ENCODE measurements around the gene MAPK11.

Gene MAPK11

DNA sequence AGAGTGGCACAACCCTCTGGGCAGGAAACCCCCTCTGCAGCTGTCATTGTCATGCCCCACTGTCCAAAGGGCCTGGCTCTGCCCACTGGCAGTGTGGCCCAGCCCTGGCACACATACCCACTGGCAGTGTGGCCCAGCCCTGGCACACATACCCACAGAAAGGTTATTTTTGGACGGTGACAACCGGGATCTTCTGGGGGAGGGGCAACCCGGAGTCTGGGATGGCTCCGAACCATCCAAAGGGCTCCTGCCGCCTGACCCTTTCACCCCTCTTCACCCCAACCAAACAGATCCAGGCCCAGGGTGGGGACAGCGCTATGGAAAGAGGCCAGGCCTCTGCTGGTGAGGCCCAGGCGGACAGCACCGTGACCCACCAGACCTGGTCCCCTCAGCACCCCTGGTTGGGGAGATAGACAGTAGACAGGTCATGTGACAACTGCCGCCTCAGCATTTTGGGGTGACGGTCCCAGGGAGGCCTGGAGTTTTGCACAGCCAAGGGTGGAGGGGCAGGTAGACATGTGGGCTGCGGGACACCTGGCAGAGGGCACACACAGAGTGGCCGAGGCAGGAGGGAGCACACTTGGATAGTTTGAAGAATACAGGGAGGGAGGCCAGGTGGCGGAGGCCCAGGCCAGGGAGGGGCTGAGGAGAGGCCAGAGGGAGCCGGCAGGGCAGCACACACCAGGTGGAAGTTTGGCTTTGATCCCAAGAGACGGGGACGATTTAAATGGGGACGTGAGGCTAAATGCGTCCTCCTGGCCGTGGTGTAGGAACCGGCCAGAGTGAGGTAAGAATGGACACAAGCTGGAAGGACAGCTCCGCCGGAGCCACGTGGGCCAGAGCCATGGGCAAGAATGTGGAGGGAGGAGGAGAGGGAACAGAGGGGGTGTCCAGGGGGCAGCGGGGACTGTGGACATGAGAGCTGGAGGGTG is 11.6 kb downstream of the MAPK11 start:
- no peak overlapping the region for H3K4me3 ChIP-seq (ENCODE audit: extremely low read depth, insufficient read depth, low read length, poor library complexity, severe bottlenecking)
- WGBS, 2 experiments (ENCODE audit: insufficient coverage in 2 of 2): 91 to 94% methylated on average over 19 to 24 of the region's 24 CpGs
- H3K36me3 ChIP-seq (ENCODE audit: control insufficient read depth, insufficient read depth, low read length): peaks cover 29% of the 10 kb centered on the region
- no peak overlapping the region for H3K27ac ChIP-seq (ENCODE audit: low read depth, low read length, severe bottlenecking)
- H3K9me3 ChIP-seq (ENCODE audit: control insufficient read depth, low read length): no peaks in the 10 kb centered on the region
- H3K4me1 ChIP-seq (ENCODE audit: control insufficient read depth, insufficient read depth, low read length, poor library complexity, severe bottlenecking): peaks cover 5% of the 10 kb centered on the region

DNA sequence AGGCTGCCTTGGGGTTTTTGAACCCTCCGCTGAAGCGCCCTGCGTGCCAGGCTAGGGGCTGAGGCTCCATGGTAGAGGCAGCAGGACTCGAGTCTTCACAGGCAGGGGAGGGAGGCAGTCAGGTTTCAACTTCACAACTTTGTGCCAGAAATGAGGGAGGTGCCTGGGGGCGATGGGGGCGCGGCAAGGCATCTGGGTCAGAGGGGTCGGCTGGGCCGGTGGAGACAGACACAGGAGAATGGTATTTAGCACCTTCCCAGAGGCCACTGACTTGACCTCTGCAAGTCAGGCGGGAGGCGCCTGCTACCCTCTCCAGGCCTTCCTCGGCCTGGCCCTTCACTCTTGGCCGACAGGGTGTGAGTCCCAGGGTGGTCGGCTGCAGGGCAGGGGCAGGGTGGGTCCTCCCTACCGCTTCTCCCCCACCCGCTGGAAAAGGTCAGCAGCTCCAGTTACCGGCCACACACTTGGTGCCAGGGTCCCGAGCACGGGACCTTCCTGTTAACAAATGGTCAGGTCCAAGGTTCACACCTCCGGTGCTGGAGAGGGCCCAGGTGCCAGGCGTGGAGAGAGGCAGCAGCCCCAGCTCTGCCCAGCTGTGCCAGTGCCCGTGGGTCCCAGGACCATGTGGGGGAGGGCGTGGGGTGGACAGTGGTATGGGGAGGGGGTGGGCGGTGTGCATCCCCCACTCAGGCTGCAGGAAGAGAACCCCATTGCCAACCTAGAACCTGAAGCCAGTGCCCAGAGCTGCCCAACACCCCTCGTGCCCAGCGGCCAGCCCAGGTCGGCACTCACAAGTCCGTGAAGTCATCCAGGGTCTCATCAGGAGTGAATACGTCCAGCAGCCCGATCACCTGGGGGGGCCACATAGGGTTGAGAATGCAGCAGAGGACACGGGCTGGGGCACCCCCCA is 12.5 kb downstream of the MAPK11 start:
- Histone ChIP-seq H3K9me3 (ENCODE audit: control insufficient read depth, low read length) (no peaks in the 10 kb centered on the region), H3K36me3 (ENCODE audit: control insufficient read depth, insufficient read depth, low read length) (peaks cover 29% of the 10 kb centered on the region), H3K27ac (ENCODE audit: low read depth, low read length, severe bottlenecking) (no peak overlapping the region), H3K4me3 (ENCODE audit: extremely low read depth, insufficient read depth, low read length, poor library complexity, severe bottlenecking) (no peak overlapping the region), H3K4me1 (ENCODE audit: control insufficient read depth, insufficient read depth, low read length, poor library complexity, severe bottlenecking) (peaks cover 3% of the 10 kb centered on the region)
- WGBS, 2 experiments (ENCODE audit: insufficient coverage in 2 of 2): 85 to 86% methylated on average over 28 of the region's 31 CpGs

DNA sequence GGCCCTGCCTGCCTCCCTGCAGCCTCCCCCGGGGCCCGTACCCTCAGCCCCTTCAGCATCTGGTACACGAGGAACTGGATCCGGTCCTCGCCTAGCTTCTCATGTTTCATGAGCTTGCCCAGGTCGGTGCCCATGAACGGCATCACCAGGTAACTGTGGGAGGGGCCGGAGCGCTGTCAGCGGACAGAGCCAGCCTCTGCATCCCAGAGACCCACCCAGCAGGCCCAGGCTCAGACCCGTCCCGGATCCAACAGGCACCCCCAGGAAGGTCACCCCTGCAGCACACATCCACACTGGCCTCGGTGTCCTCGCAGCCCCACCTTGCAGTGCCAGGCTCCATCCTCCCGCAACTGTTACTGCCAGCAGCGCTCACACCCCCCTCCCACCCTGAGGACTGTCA is 13.1 kb downstream of the MAPK11 start:
- 92 to 94% methylated on average over 13 to 14 of the region's 16 CpGs for WGBS, 2 experiments (ENCODE audit: insufficient coverage in 2 of 2)
- H3K27ac ChIP-seq (ENCODE audit: low read depth, low read length, severe bottlenecking): no peak overlapping the region
- H3K4me1 ChIP-seq (ENCODE audit: control insufficient read depth, insufficient read depth, low read length, poor library complexity, severe bottlenecking): peaks cover 3% of the 10 kb centered on the region
- H3K36me3 ChIP-seq (ENCODE audit: control insufficient read depth, insufficient read depth, low read length): peaks cover 29% of the 10 kb centered on the region
- H3K4me3 ChIP-seq (ENCODE audit: extremely low read depth, insufficient read depth, low read length, poor library complexity, severe bottlenecking): no peak overlapping the region
- H3K9me3 ChIP-seq (ENCODE audit: control insufficient read depth, low read length): no peaks in the 10 kb centered on the region

DNA sequence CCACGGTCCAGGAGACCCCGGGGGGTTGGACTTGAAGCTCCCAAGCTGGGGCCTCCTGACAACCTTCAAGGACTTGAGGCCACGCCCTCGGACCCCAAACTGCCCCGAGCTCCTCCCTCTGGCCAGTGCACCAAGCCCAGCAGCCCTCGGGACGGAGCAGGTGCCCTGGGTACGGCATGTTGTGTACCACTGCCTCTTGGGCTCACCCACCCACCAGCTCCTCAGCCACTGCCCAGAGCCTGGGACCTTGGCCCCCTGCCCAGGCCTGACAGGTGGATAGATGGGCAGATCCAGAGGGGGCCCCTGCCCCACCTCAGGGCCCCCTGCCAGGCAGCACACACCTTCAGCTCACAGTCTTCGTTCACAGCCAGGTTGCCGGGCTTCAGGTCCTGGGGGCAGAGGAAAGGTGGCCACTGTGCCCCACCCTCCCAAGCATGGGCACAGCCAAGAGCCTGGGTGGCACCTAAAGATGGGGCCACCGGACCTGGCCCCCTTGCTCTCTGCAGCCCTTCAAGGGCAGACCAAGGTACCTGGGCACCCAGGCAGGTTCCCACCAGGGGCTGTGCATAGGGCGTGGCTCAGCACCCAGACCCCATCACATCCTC is 13.8 kb downstream of the MAPK11 start:
- H3K36me3 ChIP-seq (ENCODE audit: control insufficient read depth, insufficient read depth, low read length): peaks cover 29% of the 10 kb centered on the region
- no peak overlapping the region for H3K27ac ChIP-seq (ENCODE audit: low read depth, low read length, severe bottlenecking)
- no peak overlapping the region for H3K4me3 ChIP-seq (ENCODE audit: extremely low read depth, insufficient read depth, low read length, poor library complexity, severe bottlenecking)
- WGBS, 2 experiments (ENCODE audit: insufficient coverage in 2 of 2): 96 to 97% methylated on average over 6 to 10 of the region's 12 CpGs
- H3K9me3 ChIP-seq (ENCODE audit: control insufficient read depth, low read length): no peaks in the 10 kb centered on the region
- peaks cover 3% of the 10 kb centered on the region for H3K4me1 ChIP-seq (ENCODE audit: control insufficient read depth, insufficient read depth, low read length, poor library complexity, severe bottlenecking)

DNA sequence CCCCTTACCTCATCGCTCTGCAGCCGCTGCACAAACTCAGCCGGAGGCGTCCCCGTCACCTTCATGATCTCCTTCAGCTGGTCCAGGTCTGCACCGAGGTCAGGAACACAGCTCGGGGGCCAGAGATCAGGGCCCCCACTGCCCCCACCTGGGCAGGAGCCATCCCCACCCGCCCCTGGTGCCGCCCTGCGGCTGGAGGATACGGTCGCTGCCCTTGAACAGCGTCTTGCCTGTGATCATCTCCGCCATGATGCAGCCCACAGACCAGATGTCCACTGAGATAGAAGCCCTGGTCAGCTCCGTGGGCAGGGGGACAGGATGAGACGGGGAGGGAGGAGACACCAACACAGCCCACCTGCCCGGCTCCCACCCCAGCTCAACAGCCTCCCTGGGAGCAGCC is 14.6 kb downstream of the MAPK11 start:
- Histone ChIP-seq H3K4me3 (ENCODE audit: extremely low read depth, insufficient read depth, low read length, poor library complexity, severe bottlenecking) (no peak overlapping the region), H3K36me3 (ENCODE audit: control insufficient read depth, insufficient read depth, low read length) (peaks cover 29% of the 10 kb centered on the region), H3K27ac (ENCODE audit: low read depth, low read length, severe bottlenecking) (no peak overlapping the region), H3K9me3 (ENCODE audit: control insufficient read depth, low read length) (no peaks in the 10 kb centered on the region), H3K4me1 (ENCODE audit: control insufficient read depth, insufficient read depth, low read length, poor library complexity, severe bottlenecking) (peaks cover 3% of the 10 kb centered on the region)
- 96 to 97% methylated on average over 7 to 14 of the region's 17 CpGs for WGBS, 2 experiments (ENCODE audit: insufficient coverage in 2 of 2)

DNA sequence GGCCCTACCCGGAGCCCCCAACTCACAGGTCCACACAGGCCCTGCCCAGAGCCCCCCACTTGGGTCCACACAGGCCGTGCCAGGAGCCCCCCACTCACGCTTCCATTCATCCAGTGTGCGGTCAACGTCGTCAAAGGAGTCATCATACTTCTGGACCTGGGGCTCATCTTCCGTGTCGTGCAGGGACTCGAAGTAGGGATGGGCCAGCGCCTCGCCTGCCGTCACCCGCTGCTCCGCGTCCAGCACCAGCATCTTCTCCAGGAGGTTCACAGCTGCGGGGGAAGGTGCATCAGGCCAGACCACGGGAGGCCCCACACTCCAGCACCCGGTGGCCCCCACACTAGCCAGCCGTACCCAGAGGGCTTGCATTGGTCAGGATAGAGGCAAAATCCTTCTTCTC is 15.1 kb downstream of the MAPK11 start:
- Histone ChIP-seq H3K4me1 (ENCODE audit: control insufficient read depth, insufficient read depth, low read length, poor library complexity, severe bottlenecking) (peaks cover 3% of the 10 kb centered on the region), H3K4me3 (ENCODE audit: extremely low read depth, insufficient read depth, low read length, poor library complexity, severe bottlenecking) (no peak overlapping the region), H3K27ac (ENCODE audit: low read depth, low read length, severe bottlenecking) (no peak overlapping the region), H3K36me3 (ENCODE audit: control insufficient read depth, insufficient read depth, low read length) (peaks cover 29% of the 10 kb centered on the region), H3K9me3 (ENCODE audit: control insufficient read depth, low read length) (no peaks in the 10 kb centered on the region)
- 89 to 93% methylated on average over 16 to 19 of the region's 19 CpGs for WGBS, 2 experiments (ENCODE audit: insufficient coverage in 2 of 2)

DNA sequence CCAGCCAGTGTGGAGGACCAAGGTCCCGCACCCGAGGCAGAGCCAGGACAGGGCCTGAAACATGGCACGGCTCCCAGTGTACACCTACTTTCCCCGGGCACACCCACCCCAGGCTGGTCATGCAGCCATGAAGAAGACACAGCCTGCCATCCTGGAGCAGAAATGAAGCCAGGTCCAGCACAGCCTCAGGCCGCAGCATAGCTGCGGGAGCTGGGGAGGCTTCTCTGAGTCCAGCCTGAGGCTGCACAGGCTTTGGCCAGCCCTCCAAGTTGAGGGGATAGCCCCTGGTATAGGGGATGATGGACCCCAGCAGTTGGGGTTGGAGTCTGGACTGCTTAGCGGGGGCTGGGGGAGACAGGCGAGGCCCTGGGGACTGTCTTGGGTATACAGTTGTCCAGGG is 16.2 kb downstream of the MAPK11 start:
- Histone ChIP-seq H3K4me1 (ENCODE audit: control insufficient read depth, insufficient read depth, low read length, poor library complexity, severe bottlenecking) (peaks cover 7% of the 10 kb centered on the region), H3K4me3 (ENCODE audit: extremely low read depth, insufficient read depth, low read length, poor library complexity, severe bottlenecking) (no peak overlapping the region), H3K36me3 (ENCODE audit: control insufficient read depth, insufficient read depth, low read length) (peaks cover 29% of the 10 kb centered on the region), H3K9me3 (ENCODE audit: control insufficient read depth, low read length) (no peaks in the 10 kb centered on the region), H3K27ac (ENCODE audit: low read depth, low read length, severe bottlenecking) (no peak overlapping the region)
- 85 to 91% methylated on average over 8 of the region's 8 CpGs for WGBS, 2 experiments (ENCODE audit: insufficient coverage in 2 of 2)

DNA sequence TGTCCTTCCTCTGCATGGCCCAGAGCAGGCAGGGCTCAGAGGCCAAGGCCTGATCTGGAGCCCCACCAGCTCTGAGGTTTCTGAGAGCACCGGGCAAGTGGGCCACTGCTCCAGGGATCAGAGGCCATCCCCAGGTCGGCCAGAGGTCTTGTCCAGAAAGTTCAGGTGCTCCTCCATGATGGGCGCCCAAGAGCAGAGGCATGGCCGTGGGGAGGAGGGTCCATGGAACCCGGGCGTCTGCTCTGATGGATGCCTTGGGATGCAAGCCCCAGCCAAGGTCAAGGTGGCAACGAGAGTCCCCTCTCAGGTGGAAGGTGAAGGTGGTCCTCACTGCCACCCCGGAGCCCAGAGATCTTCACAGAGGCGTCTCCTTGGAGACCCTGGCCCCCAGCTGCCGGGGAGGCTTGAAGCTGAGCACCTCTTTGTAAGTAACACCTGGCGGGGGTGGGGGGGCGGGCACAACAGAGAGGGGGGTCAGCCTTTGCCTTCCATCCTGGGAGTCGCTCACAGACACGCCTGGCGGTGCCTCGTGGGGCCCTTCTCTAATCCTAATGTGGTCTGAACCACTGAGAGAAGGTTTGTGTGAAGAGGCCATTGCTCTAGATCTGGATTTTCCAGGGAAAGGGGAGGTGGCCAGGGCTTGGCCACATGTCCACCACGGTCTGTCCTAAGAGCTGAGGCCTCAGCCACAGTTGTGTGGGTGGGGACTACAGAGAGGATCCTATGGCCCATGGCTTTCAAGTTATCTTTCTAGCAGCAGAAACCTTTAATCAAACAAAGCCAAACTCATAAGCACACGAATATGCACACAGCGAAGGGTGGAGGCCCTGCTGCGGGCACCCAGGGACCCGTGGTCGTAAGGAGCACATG is 16.9 kb downstream of the MAPK11 start:
- 94 to 95% methylated on average over 17 to 21 of the region's 22 CpGs for WGBS, 2 experiments (ENCODE audit: insufficient coverage in 2 of 2)
- Histone ChIP-seq H3K36me3 (ENCODE audit: control insufficient read depth, insufficient read depth, low read length) (peaks cover 29% of the 10 kb centered on the region), H3K27ac (ENCODE audit: low read depth, low read length, severe bottlenecking) (no peak overlapping the region)

DNA sequence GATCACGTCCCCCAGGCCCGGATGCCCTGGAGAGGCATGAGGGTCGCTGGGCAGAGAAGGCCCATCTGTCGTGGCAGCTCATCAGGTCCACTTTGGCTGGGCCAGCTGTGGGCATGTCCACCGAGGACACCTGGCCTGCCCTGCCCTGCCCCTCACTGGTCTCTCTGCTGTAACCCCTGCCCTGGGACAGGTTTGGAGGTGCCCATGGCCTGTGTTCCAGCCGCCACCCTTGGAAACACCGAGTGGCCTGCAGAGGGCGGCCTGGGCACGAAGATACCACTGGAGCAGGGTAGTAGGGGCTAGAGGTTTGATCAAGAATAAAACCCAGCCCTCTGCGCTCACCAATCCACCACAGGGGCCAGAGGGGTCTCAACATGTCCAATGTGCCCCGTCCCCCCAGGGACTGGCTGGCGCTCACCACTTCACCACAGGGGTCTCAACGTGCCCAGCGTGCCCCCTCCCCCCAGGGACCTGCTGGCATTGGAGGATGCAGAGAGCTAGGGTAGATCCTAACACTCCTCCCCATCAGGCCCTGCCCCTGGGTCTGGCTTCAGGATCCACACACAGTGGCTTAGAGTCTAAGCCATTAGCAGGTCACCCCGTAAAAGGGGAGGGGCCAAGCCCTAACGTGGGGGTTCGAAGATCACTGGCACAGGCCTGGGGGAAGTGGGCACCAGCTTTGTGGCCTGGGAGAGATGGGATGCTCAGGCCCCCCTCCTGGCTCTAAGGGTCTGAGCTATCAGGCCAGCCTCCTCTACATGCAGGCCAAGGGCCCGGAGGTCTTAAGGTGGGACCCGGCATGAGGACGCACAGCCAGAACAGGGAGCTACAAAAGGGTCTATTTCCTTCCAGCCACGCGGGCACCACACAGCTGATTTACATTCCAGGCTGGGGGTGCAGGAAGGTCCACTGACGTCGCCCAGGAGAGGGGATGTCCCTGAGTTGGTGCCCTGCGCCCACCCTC is 17.8 kb downstream of the MAPK11 start:
- peaks cover 7% of the 10 kb centered on the region for H3K4me1 ChIP-seq (ENCODE audit: control insufficient read depth, insufficient read depth, low read length, poor library complexity, severe bottlenecking)
- no peaks in the 10 kb centered on the region for H3K9me3 ChIP-seq (ENCODE audit: control insufficient read depth, low read length)
- no peak overlapping the region for H3K4me3 ChIP-seq (ENCODE audit: extremely low read depth, insufficient read depth, low read length, poor library complexity, severe bottlenecking)
- H3K27ac ChIP-seq (ENCODE audit: low read depth, low read length, severe bottlenecking): no peak overlapping the region
- H3K36me3 ChIP-seq (ENCODE audit: control insufficient read depth, insufficient read depth, low read length): peaks cover 23% of the 10 kb centered on the region
- WGBS, 2 experiments (ENCODE audit: insufficient coverage in 2 of 2): 69 to 72% methylated on average over 19 to 21 of the region's 25 CpGs

More for the DNA sequence above, 16.9 kb downstream of the MAPK11 start:
- peaks cover 7% of the 10 kb centered on the region for H3K4me1 ChIP-seq (ENCODE audit: control insufficient read depth, insufficient read depth, low read length, poor library complexity, severe bottlenecking)
- H3K9me3 ChIP-seq (ENCODE audit: control insufficient read depth, low read length): no peaks in the 10 kb centered on the region
- no peak overlapping the region for H3K4me3 ChIP-seq (ENCODE audit: extremely low read depth, insufficient read depth, low read length, poor library complexity, severe bottlenecking)
